ENCODE measurements around the gene TPRA1.
A peak's percentile ranks its signal among the peaks of the same experiment; 100 is the strongest.

The TPRA1 gene

DNA sequence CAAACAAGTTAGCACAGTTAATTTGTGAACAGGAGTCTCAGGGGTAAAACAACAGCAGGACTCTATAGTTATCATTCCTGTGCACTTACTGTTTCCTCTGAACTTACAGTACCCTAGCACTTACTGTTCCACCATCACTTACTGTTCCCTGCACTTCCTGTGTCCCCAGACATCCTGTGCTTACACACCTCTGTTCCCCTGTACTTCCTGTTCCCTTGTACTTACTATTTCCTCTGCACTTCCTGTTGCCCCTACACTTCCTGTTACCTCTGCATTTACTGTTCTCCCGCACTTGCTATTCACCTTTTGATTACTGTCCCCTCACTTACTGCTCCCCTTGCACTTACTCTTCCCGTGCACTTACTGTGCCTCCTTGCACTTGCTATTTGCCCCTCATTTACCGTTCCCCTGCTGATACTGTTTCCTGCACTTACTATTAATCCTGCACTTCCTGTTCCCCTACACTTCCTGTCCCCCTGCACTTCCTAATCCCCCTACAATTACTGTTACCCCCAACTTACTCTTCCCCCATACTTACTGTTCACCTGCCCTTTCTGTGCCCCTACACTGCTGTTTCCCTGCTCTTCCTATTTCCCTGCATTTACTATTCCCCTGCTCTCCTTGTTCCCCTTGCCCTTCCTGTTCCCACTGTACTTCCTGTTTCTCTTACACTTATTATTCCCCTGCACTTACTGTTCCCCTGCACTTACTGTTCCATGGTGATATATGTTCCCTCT, 30.3 kb downstream of the TPRA1 start:
- DNase-seq (ENCODE audit: low spot score): no peak

DNA sequence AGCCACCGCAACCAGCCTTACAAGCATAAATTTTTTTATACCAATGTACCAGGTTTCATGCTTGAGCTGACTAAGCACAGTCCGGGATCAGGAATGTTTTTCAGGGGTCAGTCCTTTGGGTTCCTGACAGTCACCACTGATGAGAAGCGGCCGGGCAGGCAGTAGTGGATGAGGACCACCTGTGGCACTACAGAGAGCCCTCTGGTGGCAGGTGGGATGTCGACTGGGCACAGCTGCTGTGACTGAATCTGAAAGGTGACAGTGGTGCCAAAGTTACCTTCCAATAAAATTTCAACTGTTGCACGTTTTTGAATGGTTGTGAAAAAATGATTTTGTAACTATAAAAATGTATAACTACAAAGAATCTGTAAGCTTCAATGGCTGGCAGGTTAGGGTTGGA, 34.0 kb downstream of the TPRA1 start:
- no peak for DNase-seq (ENCODE audit: low spot score)

DNA sequence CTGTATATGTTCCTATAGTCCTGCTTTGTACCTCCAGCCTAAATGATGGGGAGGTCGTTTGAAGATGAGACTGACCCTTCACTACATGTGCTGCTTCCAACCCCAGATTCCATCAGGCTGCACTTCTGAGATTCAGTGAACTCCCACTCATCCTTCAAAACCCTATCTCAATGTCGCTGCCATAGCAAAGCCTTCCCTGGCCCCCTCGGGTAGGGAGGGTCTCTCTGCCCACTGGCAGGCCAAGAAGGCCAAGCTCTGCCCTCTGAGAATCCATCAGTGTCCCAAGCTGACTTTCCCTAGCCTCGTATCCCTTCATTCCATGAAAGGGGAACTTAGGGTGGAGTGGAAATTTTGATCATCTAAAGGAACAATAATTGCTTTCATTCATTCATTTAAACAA, 35.4 kb downstream of the TPRA1 start:
- DNase-seq (ENCODE audit: low spot score): no peak

DNA sequence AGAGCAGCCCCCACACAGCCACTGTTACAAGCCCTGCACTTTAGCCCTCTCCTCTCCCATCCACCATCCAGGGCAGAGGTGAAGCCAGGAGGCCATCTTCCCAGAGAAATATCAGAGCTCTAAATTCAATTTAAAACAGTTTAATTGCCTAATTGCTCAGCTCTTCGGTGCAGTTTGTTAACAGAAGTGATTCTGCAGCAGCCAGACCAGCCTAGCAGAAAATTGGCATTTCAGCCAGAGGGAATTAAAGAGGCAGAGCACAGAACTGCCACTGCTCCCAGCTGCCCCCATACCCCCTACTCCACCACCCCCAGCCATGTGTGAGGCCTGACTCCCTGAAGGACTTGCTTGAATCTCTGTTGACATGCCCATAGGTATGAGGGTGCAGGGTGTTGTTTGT, 38.5 kb downstream of the TPRA1 start:
- DNase-seq (ENCODE audit: low spot score): no peak

DNA sequence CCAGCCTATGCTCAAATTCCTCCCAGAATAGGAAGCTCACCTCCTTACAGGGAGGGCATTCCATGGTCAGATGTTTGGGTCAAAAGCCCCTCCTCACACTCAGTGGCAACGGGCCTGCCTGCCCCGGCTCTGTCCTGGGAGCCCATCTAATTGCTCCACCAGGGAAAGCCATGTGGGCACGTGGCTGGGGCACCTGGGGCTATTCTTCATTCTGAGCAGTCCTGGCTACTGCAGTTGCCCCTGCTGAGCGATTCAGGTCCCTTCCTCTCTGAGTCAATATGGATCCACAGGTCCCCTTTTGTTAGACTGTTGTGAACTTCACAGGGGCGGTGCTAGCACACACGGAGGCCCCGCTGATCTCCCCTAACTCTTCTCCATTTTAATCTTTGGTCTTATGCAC, 39.4 kb downstream of the TPRA1 start:
- no peak for DNase-seq (ENCODE audit: low spot score)

DNA sequence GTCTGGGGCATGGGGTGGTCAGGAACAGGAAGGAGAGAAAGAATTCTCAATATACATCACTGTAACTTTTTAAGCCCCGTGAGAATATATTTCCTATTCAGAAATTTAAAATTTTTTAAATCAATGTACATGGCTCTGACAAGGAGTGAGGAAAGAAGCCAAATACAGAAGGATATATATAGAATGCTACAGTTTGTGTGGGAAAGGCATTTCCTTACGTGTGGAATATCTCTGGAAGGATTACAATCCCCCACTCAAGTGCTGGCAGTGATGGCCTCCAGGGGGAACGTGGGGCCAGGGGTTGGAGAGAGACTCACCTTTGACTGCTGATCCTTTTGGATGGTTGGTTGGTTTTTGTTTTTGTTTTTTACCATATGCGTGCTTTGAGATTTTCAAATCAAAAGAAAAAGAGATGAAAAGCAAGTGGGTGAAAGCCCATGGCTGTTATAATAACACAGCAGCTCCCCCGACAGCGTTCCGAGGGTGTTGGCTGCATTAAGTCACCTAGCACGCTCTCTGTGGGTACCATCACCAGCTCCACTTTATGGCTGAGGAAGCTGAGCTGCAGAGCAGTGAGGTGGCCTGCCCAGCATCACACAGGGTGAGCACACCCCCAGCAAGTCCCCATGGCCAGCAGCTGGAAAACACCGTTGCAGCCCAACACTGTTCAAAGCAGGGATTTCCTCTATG, 39.9 kb downstream of the TPRA1 start:
- no peak for DNase-seq (ENCODE audit: low spot score)

DNA sequence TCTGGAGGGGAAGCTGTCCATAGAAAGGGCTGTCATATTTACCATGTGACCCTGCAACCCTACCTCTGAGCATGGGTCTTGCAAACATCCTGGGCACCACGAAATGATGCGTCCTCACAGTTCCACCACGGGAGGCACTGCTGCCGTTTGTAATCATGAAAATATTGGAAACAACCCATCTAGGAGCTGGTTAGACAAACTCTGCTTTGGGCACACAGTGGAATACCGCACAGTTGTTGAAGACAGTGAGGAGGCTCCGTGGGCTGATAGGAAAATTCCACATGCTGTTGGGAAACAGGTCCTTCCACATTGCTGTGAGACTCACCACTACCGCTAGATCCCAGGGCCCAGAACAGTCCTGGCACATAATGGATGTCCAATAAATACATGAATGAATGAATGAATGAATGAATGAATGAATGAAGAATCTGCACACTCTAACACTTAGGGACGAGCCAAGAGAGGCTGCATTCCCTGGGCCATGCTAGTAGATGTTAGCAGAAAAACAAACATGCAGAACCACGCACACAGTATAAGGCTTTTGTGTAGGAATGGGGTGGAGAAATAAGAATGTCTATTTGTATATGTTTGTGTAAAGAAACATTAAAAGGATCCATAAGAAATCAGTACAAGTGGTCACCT, 40.6 kb downstream of the TPRA1 start:
- no peak for DNase-seq (ENCODE audit: low spot score)

DNA sequence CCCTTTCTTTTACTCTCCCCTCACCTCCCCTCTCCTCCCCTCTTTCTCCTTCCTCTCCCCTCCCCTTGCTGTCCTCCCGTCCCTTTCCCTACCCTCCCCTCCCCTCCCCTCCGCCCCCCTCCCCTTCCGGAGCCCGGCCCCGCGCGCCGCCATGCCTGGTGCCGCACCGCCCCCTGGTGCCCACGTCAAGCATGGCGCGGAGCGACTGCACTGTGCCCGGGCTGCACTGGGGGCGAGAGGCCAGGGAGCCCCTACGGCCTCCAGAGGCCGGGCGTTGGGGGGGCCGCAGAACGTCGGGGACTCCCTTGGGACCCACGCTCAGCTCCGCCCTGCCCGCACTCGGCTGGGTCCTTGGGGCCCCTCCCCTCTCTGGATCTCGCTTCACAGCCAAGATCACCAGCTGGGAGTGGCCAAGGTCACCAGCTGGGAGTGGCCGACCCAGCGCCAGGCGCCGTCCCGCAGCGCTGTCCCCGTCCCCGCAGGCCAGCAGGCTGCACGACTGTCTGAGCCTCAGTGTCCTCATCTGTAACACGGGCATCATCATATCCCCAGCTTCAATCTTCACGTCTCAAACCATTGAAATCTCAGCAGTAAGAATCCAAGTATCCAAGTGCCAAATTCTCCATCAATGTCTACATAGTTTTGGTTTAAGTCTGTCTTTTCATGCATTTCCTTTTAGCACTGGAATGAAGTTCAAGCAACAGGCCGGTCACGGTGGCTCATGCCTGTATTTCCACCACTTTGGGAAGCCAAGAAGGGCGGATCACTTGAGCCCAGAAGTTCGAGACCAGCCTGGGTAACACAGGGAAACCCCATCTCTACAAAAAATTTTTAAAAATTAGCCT, 42.5 kb downstream of the TPRA1 start:
- peak; percentile 55 for DNase-seq (ENCODE audit: low spot score)

DNA sequence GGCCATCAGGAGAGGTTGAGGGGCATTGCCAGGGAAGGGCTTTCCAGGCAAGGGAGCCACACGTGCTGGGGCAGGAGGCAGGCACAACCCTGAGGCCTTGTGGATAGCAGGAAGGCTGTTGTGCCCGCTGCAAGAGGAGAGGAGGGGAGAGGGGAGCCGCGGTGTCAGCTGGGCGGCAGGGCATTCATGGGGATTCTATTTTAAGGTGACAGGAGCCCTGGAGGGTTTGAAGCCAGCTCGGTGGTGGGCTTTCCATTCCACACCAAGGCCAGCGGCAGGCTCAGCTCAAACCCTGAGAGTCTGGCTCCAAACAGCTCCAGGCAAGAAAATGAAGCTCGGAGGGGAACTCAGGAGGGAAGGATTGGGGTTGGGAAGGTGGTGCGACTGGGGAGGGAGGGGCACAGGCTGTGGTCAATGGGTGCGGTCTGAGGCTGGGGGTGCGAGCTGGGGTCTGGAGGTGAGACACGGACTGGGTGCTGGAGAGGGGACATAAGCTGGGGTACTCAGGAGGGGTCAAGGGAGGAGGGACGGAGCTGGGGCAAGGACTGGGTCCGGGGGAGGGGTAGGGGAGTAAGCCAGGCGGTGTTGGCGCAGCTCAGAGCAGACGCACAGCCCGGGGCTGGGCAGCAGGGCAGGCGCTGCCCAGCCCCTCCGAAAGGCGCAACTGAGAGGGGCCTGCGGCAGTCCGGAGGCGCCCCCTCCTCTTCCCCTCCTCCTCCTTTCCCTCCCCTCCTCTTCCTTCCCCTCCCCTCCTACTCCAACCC, 43.4 kb downstream of the TPRA1 start:
- DNase-seq (ENCODE audit: low spot score): no peak

DNA sequence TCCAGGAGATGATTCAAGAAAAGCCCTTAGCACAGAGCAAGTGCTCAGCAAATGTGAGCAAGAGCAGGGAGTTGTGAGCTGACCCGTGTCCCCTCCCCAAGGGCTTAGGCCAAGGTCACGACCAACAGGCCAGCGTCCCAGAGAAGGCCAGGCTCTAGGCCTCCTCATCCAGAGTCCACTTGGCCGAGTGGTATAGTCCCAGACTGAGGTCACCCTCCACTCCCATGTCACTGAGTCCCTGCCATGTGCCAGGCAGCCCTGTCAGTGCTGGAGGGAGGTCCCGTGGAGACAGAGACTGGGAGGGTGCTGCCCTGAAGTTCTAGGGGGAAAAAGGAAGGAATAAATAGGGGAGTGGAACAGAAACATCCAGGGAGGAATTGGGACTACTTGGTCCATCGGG, 44.0 kb downstream of the TPRA1 start:
- no peak for DNase-seq (ENCODE audit: low spot score)

DNA sequence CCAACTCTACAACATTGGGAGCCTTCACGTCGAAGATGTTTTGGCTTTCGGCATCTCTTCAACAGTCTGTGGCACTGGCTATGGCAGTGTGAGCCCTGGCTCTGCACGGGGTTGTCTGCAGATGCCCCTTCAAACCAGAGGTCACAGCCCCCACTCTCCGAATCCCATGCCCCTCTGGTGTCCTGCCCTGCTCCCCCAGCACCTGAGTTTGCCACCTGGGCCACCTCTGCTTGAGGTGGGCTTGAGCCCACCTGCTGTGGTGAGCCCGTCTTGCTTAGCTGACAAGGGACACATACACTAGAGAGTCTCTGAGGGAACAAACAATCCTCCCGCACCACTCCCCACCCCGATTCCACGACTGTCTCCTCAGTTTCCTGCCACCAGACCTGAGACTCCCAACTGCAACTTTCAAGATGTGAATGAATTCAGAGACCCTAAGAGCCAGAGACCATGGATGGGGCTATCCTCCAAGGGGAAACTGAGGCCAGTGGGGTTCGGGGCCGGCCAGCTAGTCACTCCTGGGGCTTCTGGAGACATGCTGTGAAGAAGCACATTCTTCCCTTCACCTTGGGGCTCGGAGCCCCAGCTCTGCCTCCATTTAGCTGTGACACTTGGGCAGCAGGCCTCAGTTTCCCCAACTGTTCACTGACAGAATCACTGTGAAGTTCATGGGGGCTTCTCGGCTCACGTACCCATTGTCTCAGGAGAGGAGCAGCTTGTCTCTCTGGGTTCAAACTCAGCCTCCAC, 44.6 kb downstream of the TPRA1 start:
- DNase-seq (ENCODE audit: low spot score): no peak

DNA sequence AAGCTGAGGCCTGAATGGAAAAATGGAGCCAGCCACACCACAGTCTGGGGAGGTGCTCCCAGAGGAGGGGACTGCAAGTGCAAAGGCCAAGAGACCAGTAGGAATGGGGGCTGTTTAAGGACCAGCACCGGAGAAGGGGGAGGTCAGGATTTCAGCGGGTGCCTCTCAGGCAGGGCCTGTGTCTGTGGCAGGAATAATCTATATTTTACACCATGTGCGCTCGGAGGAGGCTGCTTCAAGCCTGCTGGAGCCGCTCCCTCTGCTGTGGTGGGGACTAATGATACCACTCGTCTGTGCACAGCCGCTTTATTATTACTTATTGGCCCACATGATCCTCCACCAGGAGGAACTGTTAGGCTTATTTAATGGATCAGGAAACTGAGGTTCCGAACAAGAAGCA, 45.3 kb downstream of the TPRA1 start:
- no peak for DNase-seq (ENCODE audit: low spot score)

DNA sequence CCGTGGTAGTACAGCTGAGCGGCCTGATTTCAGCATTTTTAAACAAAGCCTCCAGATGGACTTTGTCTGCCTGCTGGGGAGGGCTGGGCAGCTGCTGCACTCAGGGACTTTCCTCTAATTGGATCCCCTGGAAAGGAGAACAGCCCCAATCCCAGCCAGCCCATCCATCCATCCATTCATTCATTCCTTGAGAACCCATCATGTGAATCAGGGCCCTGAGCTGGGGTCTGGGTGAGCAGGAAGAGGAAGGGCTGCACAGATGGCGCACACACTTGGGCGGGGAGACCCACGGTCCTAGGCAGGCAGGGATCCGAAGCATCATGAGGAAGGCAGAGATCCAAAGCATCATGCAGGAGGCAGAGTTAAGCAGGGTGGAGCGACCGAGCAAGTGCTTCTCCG, 45.7 kb downstream of the TPRA1 start:
- no peak for DNase-seq (ENCODE audit: low spot score)

DNA sequence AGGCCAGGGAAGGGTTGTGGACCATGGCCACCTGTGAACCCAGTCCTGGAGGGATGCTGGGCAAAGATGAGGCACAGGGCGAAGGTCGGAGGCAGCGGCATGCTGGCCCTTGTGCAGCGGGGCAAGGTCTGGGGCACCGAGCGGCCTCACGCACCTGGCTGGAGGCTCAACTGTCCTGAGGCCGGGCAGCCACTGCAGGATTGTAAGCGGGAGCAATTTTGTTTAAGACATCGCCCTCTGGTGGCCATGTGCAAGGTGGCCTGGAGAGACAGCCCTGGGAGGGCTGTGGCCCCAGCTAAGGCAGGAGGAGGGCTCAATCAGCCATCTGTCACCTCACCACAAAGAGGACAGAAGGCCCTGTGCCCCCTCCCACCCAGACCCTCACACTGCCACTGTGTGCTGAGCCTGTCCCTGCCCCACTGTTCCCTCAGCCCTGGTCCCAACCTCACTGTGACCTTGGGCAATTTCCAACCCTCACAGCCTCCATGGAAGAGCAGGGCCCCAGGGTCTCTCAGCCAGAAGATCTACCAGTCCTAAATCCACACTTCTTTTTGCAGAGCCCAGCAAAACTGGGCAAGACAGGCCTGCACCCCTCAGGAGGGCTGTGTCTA, 46.2 kb downstream of the TPRA1 start:
- peak; percentile 76 for DNase-seq (ENCODE audit: low spot score)

DNA sequence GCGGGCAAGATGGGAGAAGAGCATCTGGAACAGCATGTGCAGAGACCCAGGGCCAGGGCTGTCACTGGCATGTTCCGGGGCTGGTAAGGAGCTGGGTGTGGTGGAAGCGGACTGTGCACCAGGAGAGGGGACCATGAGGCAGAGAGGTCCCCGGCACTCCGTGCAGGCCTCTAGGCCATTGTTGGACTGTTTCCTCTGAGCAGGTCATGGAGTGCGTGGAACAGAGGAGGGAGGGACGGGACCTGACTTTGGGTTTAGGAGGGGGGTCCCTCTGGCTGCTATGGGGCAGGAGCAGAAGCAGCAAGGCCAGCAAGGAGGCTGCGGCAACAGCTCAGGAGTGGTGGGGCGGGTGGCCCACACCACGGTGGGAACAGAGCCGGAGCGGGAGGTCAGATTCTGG, 47.1 kb downstream of the TPRA1 start:
- DNase-seq (ENCODE audit: low spot score): no peak

DNA sequence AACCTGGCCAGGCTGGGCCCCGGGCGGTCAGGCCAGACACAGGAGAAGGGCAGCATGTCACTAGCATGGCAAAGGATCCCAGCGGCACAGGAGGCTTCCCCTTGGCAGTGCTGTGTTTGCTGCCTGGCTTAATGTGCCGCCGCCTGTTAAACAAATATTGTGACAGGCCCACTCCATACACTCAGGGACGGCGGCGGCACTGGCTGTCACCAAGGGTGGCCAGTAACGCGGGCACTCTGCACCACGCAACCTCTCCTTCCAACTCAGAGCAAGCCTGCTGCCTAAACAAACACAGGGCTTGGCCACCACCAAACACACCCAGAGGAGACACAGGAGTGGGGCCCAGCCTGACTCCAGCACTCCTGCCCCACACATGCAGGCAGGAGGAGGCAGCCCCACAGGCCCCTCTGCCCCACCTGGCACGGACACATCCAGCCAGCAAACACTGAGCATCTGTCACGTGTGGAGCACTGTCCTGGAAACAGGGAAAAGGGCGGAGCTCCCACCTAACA, 48.0 kb downstream of the TPRA1 start:
- no peak for DNase-seq (ENCODE audit: low spot score)

DNA sequence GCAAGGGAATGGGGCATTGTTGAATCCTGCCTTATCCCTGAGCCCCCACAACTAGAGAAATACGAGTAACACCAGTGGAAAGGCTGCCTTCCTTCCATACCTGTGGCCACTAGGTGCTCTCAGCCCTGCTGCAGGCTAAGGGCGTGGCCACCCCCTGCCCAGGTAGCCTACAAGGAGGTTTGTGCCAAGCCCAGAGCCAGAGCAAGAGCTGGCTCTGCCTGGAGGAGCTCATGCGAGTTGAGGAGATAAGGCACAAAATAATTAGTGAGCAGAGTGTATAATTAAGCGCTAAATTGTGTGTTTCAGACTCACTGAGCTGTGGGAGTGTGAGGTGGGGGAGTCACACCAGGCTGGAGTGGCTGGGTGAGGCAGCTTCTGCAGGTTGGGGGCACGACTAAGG, 49.2 kb downstream of the TPRA1 start:
- DNase-seq (ENCODE audit: low spot score): no peak

DNA sequence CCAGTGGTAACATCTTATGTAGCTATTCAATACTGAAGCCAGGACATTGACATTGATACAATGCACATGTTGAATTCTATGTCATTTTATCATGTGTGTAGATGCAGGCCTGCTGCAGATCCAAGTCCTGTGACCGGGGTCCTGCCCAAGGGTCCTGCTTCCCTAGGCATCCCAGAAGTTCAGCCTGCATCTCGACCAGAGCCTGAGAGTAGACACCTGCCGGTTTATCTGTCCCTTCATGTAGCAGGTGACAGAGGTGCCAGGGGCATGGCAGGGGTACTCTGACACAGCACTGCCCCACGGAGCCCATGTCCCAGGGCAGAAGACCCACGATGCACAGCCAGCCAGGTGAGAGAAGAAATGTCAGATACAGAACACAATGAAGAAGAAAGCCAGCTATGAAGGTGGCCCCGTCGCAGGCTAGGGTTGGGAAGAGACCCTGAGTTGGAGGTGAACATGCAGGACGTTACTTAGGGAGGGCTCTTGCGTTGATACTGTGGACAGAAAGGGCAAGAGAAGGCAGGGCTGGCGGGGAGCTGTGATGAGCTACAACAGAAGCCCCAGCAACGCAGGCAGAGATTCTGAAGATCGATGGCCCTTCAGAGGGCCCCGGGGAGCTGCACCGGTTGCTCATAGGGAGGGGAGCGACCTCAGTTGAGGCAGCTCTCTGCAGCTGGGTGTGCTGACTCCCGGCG, 51.0 kb downstream of the TPRA1 start:
- DNase-seq (ENCODE audit: low spot score): no peak

DNA sequence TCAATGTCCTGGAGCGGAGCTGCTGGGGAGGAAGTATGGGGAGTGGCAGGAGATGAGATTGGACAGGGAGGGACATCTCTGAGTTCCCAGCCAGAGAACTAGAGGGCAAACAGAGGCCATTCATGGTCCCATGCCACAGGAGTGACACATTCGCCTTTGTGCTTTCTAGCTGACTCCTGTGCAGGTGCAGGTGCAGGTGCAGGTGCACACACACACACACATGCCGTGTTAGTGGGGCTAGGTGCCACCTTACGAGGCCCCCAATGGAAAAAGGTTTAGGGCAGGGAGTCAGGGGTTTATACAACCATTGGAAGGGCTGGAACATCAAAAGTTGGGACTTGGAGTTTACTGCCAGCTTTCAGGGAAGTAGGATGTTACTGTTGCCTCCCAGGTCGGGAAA, 52.0 kb downstream of the TPRA1 start:
- no peak for DNase-seq (ENCODE audit: low spot score)

Measured in kidney tubule cell (primary cell).